Vagina (tissue), 2 donors: ENCODE results near the gene CBX4. TPM values are rescaled to one million over a fixed set of nuclear protein-coding genes. Genes with fewer than 3 reads are reported as not detected.

ENCODE experiments used
- DNase-seq, 2 donors: peaks; one replicate each; pipeline ENCODE4 v3.0.0-alpha.2; 2017; ENCODE audit errors: extremely low spot score in 2 of 2
- H3K27ac ChIP-seq: fragments of 200-600 bp; sonication (generic); one replicate; pipeline ENCODE4 v1.5.1; 2019
- H3K27me3 ChIP-seq: fragments of 200-600 bp; sonication (generic); one replicate; pipeline ENCODE4 v1.5.1; 2019
- H3K36me3 ChIP-seq, 2 donors: fragments of 200-600 bp; sonication (generic); one replicate each; pipeline ENCODE4 v1.5.1; 2017 to 2019
- H3K4me1 ChIP-seq: fragments of 200-600 bp; sonication (generic); one replicate; pipeline ENCODE4 v1.5.1; 2019
- H3K4me3 ChIP-seq, 2 donors: fragments of 200-600 bp; sonication (generic); 1 replicate in 1 of 2; 2 replicates in 1 of 2; pipeline ENCODE4 v1.5.1; 2016 to 2019
- H3K9me3 ChIP-seq: fragments of 200-600 bp; sonication (generic); one replicate; pipeline ENCODE4 v1.5.1; 2019
- POLR2A ChIP-seq, 2 donors: fragments of 450-650 bp; IDR thresholded peaks; one replicate each; pipeline ENCODE4 v1.6.1; 2017; ENCODE audit warnings: antibody characterized with exemption in 2 of 2, mild to moderate bottlenecking in 2 of 2, moderate library complexity in 2 of 2
- POLR2AphosphoS5 ChIP-seq, 2 donors: sonication (generic); formaldehyde crosslinking; IDR thresholded peaks; one replicate each; pipeline ENCODE4 v1.9.0; 2017; ENCODE audit warnings: antibody characterized with exemption in 2 of 2, mild to moderate bottlenecking in 2 of 2, low read depth in 1 of 2; ENCODE audit not compliant: insufficient read depth in 1 of 2
- intact Hi-C: fragments of 100-400 bp; cut with DNase I; formaldehyde crosslinking; loops from one replicate; pipeline ENCODE4 v1.15.1; 2023
- total RNA-seq: library from RNA; depleted of rRNA; stranded (reverse); fragments of >200 nt; gene quantifications from one replicate; pipeline ENCODE4 v1.2.3, GENCODE V29; 2016
- TF ChIP-seq, protein P1 (sequence below), 3 experiments: fragments of 450-650 bp in 2 of 3; fragments of 200-600 bp in 1 of 3; sonication (generic) in 1 of 3; IDR thresholded peaks; one replicate each; pipeline ENCODE4 v1.5.1; 2017 to 2019; ENCODE audit warnings: antibody characterized with exemption in 3 of 3, mild to moderate bottlenecking in 2 of 3, moderate library complexity in 2 of 3

The CBX4 gene
- total RNA-seq, 1 donor from 2014 or later: 13.0 TPM

DNA sequence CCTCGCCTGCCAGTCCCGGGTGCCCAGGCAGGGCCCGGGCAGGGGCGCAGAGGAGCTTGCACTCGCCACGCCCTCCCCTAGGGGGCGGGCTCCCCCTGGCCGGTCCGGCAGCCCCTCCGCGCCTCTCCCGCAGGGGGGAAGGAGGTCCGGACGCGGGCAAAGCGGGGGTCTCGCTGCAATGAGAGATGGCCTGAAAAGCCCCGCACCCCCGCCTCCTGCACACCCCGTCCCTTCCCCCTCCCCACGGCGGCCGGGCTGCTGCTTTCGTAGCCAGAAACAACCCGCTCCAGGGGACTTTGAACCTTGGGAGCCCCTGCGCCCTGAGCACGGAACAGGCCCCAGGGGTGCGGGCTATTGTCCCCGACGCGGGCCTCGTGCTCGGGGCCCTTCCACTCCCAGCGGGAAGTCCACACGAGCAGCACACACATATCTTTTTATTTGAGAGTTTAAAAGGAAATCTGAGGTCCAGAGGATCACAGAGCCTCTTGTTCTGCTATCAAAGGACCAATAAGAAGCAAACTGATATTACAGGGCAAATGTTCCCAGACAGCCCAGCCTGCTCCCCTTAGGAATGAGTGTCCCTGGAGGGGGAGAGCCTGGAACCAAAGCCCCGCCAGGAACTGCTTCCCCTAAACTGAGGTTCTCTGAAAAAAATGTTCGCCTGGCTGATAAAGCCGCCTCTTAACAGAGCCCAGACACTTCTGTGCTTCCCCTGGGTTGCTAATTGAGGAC lies 5.8 kb upstream of the CBX4 start:
- DNase-seq: no peak
- intact Hi-C loops: loop anchor here (10.0 kb wide), 1 partner anchor 150 kb away; no protein-coding TSS in a partner anchor
- Histone ChIP-seq H3K4me1 (peaks cover 58% of the 10 kb centered on the region), H3K27ac (peak overlapping the region; percentile 79), H3K36me3 (no peaks in the 10 kb centered on the region), H3K4me3 (peak overlapping the region; percentile 54 to 55), H3K9me3 (no peaks in the 10 kb centered on the region), H3K27me3 (peaks cover 12% of the 10 kb centered on the region)
- TF ChIP-seq POLR2A (IDR thresholded peaks at IDR 0.05) (no peak), POLR2AphosphoS5 (IDR thresholded peaks at IDR 0.05; ENCODE audit: insufficient read depth in 1 of 2, low read depth in 1 of 2) (peak in 1 of 2 donors; percentile 4)
- TF ChIP-seq, protein P1, sequence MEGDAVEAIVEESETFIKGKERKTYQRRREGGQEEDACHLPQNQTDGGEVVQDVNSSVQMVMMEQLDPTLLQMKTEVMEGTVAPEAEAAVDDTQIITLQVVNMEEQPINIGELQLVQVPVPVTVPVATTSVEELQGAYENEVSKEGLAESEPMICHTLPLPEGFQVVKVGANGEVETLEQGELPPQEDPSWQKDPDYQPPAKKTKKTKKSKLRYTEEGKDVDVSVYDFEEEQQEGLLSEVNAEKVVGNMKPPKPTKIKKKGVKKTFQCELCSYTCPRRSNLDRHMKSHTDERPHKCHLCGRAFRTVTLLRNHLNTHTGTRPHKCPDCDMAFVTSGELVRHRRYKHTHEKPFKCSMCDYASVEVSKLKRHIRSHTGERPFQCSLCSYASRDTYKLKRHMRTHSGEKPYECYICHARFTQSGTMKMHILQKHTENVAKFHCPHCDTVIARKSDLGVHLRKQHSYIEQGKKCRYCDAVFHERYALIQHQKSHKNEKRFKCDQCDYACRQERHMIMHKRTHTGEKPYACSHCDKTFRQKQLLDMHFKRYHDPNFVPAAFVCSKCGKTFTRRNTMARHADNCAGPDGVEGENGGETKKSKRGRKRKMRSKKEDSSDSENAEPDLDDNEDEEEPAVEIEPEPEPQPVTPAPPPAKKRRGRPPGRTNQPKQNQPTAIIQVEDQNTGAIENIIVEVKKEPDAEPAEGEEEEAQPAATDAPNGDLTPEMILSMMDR (IDR thresholded peaks at IDR 0.05): peak in 1 of 3 experiments; percentile 70

DNA sequence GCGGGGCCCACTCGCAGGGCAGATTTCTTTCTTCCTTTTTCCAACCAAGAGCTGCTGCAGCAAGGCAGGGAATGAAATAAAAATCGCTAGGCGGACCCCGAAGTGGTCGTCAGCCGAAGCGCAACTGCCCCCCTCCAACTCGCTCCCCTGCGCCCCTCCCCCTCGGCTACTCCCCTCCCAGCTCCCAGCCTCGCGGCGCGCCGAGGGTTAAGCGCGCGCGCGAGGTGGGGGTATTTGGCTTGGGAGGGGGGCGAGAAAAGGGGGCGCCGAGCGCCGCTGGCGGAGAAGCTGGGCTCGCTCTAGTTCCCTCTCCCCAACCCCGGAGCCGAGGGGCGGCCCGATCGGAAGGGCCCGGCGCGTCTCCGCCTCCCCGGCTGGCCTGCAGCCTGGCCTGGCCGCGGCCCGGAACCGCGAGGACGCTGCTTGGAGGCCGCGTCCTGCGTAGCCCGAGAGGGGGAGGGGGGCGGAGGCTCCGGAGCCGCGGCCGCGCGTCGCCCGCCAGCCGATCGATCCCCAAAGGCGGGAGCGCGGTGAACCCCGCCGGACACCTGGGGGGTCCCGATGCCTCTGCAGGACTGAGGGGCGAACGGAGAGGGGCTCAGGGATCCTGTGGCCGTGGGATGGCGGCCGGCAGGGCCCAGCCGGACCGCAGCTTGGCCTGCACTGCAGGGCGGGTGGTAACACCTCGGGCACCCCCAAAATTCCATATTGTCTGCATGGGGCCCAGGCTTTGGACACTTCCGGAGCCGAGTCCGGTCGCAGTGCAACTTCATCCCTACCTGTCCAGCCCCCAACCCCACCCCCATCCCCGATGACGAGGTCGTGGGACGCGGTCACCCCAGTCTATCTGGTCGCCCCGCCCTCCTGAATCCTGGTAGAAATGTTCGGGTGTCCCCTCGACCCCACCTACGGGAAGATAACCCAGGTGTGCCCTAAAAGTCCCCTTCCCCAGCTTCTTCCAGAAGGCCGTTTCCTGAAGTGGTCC lies 4.9 kb upstream of the CBX4 start:
- TF ChIP-seq POLR2A (IDR thresholded peaks at IDR 0.05) (no peak), POLR2AphosphoS5 (IDR thresholded peaks at IDR 0.05; ENCODE audit: insufficient read depth in 1 of 2, low read depth in 1 of 2) (peak in 1 of 2 donors; percentile 43)
- TF ChIP-seq, protein P1 (IDR thresholded peaks at IDR 0.05): no peak
- peak overlapping the region; percentile 54 to 55 for H3K4me3 ChIP-seq
- H3K9me3 ChIP-seq: no peaks in the 10 kb centered on the region
- peaks cover 12% of the 10 kb centered on the region for H3K27me3 ChIP-seq
- intact Hi-C loops: loop anchor here (2.0 to 10.0 kb wide), 2 partner anchors 43 to 151 kb away; no protein-coding TSS in a partner anchor
- H3K36me3 ChIP-seq: no peaks in the 10 kb centered on the region
- peaks cover 63% of the 10 kb centered on the region for H3K4me1 ChIP-seq
- peak overlapping the region; percentile 79 for H3K27ac ChIP-seq
- no peak for DNase-seq

- Histone ChIP-seq H3K27ac (peak overlapping the region; percentile 79), H3K36me3 (no peaks in the 10 kb centered on the region), H3K4me3 (peak overlapping the region; percentile 54 to 55), H3K9me3 (no peaks in the 10 kb centered on the region), H3K4me1 (peaks cover 63% of the 10 kb centered on the region), H3K27me3 (peaks cover 12% of the 10 kb centered on the region)
- DNase-seq: no peak
- TF ChIP-seq, protein P1 (IDR thresholded peaks at IDR 0.05): no peak
- TF ChIP-seq POLR2A (IDR thresholded peaks at IDR 0.05) (no peak), POLR2AphosphoS5 (IDR thresholded peaks at IDR 0.05; ENCODE audit: insufficient read depth in 1 of 2, low read depth in 1 of 2) (no peak)
- intact Hi-C loops: loop anchor here (2.0 to 10.0 kb wide), 2 partner anchors 43 to 151 kb away; no protein-coding TSS in a partner anchor
Measured at GRCh38 chr17:79843474-79843815, 4.2 kb upstream of the CBX4 start.

DNA sequence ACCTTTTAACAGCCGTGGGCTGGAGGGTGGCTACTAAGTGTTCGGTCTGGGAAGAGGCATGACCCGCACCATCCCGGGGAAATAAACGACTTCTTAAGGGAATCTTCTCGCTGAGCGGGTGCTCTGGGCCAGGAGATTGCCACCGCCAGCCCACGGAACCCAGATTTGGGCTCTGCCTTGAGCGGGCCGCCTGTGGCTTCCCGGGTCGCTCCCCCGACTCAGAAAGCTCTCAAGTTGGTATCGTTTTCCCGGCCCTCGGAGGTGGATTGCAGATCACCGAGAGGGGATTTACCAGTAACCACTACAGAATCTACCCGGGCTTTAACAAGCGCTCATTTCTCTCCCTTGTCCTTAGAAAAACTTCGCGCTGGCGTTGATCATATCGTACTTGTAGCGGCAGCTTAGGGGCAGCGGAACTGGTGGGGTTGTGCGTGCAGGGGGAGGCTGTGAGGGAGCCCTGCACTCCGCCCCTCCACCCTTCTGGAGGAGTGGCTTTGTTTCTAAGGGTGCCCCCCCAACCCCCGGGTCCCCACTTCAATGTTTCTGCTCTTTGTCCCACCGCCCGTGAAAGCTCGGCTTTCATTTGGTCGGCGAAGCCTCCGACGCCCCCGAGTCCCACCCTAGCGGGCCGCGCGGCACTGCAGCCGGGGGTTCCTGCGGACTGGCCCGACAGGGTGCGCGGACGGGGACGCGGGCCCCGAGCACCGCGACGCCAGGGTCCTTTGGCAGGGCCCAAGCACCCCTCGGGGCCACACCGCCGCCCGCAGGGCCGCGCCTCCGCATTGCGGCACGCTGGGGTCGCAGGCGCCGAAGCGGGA lies 3.6 kb upstream of the CBX4 start:
- H3K27me3 ChIP-seq: peaks cover 12% of the 10 kb centered on the region
- H3K9me3 ChIP-seq: no peaks in the 10 kb centered on the region
- H3K36me3 ChIP-seq: no peaks in the 10 kb centered on the region
- no peak for DNase-seq
- intact Hi-C loops: loop anchor here (2.0 to 10.0 kb wide), 2 partner anchors 42 to 152 kb away; no protein-coding TSS in a partner anchor
- peak overlapping the region; percentile 79 for H3K27ac ChIP-seq
- H3K4me1 ChIP-seq: peaks cover 66% of the 10 kb centered on the region
- H3K4me3 ChIP-seq: peak overlapping the region; percentile 54 to 55
- TF ChIP-seq POLR2A (IDR thresholded peaks at IDR 0.05): no peak
- TF ChIP-seq, protein P1 (IDR thresholded peaks at IDR 0.05): no peak
- TF ChIP-seq POLR2AphosphoS5 (IDR thresholded peaks at IDR 0.05; ENCODE audit: insufficient read depth in 1 of 2, low read depth in 1 of 2): no peak
